Adrenal gland (tissue), 12 donors: ENCODE measurements around the gene DBNL. TPM values are rescaled to one million over a fixed set of nuclear protein-coding genes. Genes with fewer than 3 reads are reported as not detected.

Source experiments
- DNase-seq, 7 donors: peaks; one replicate each; pipeline ENCODE4 v3.0.0-alpha.2; 2019 to 2020
- H3K27ac ChIP-seq, 5 donors: fragments of 200-600 bp; sonication (generic) in 4 of 5; 1 replicate in 3 of 5; 2 replicates in 2 of 5; pipeline versions ENCODE4 v1.5.1 to v1.8.0; 2016 to 2020; ENCODE audit warnings: mild to moderate bottlenecking in 1 of 5
- H3K27me3 ChIP-seq: fragments of 200-600 bp; 2 replicates; pipeline ENCODE4 v1.8.0; 2021
- H3K36me3 ChIP-seq, 2 donors: fragments of 200-600 bp; replicated peaks in 1 of 2; 1 replicate in 1 of 2; 2 replicates in 1 of 2; pipeline versions ENCODE4 v1.5.1 to v1.8.0; 2018 to 2022
- H3K4me1 ChIP-seq, 2 donors: fragments of 200-600 bp; replicated peaks in 1 of 2; 1 replicate in 1 of 2; 2 replicates in 1 of 2; pipeline versions ENCODE4 v1.5.1 to v1.8.0; 2018 to 2021
- H3K4me3 ChIP-seq, 4 donors: fragments of 200-600 bp; sonication (generic) in 3 of 4; one replicate each; pipeline ENCODE4 v1.5.1; 2016 to 2018
- H3K9me3 ChIP-seq, 3 donors: fragments of 200-600 bp; sonication (generic) in 1 of 3; replicated peaks in 1 of 3; 1 replicate in 2 of 3; 2 replicates in 1 of 3; pipeline versions ENCODE4 v1.5.1 to v1.8.0; 2016 to 2021
- POLR2A ChIP-seq, 2 donors: fragments of 450-650 bp; IDR thresholded peaks; one replicate each; pipeline ENCODE4 v1.6.1; 2017; ENCODE audit warnings: antibody characterized with exemption in 2 of 2, mild to moderate bottlenecking in 2 of 2, moderate library complexity in 1 of 2
- WGBS, 4 donors: extraction: QIAGEN DNeasy Blood & Tissue Kit in 2 of 4; methylation state at CpG; one replicate each; pipeline versions ENCODE4 v1.1.5 to v1.1.7; 2013 to 2017; 5-methylcytosine and 5-hydroxymethylcytosine counted together
- intact Hi-C, 2 donors: fragments of 100-400 bp; cut with DNase I; formaldehyde crosslinking; loops; one replicate each; pipeline versions ENCODE4 v1.14.1 to v1.15.0; 2022 to 2023
- polyA plus RNA-seq, 3 donors: library from polyadenylated mRNA; stranded (reverse); fragments of 200-250 nt in 2 of 3; fragments of 350-450 nt in 1 of 3; fragmentation: Illumina TruSeq in 1 of 3; extraction: RNeasy Lipid Tissue Mini Kit (QIAGEN cat#74804) in 1 of 3; gene quantifications; one replicate each; pipeline ENCODE4 v1.2.3, GENCODE V29; 2013 to 2014
- total RNA-seq, 9 donors: library from RNA; depleted of rRNA in 4 of 9; stranded (reverse); fragments of >200 nt in 4 of 9; fragments of 120-200 nt in 1 of 9; fragmentation: NEBNext Ultra II Directional in 1 of 9; extraction: Animal tissue kit (Norgen Biotek cat#: 25700) in 1 of 9; gene quantifications; one replicate each; pipeline versions ENCODE4 v1.1.0 to v1.2.4, GENCODE V29; 2013 to 2023
- TF ChIP-seq, protein P1 (sequence below), 6 experiments: fragments of 450-650 bp in 4 of 6; fragments of 200-600 bp in 2 of 6; sonication (generic) in 1 of 6; IDR thresholded peaks; 1 replicate in 5 of 6; 2 replicates in 1 of 6; pipeline versions ENCODE4 v1.5.1 to v1.8.0; 2016 to 2021; ENCODE audit warnings: antibody characterized with exemption in 6 of 6, mild to moderate bottlenecking in 2 of 6, moderate library complexity in 1 of 6
- donor health status: healthy with polysubstance abuse.
- donor health status: Bipolar disorder and iron deficiency.
- donor health status: DM: yes; HTN: yes; CAD: no.
- donor health status: DM: no; HTN: no; CAD: no.
- donor health status: DM: no; HTN: no; CAD: no.
- donor health status: DM: yes; HTN: yes; CAD: no.

Gene DBNL
- total and polyA plus RNA-seq, 12 donors = 46.2 to 145 (median 77.7) TPM

DNA sequence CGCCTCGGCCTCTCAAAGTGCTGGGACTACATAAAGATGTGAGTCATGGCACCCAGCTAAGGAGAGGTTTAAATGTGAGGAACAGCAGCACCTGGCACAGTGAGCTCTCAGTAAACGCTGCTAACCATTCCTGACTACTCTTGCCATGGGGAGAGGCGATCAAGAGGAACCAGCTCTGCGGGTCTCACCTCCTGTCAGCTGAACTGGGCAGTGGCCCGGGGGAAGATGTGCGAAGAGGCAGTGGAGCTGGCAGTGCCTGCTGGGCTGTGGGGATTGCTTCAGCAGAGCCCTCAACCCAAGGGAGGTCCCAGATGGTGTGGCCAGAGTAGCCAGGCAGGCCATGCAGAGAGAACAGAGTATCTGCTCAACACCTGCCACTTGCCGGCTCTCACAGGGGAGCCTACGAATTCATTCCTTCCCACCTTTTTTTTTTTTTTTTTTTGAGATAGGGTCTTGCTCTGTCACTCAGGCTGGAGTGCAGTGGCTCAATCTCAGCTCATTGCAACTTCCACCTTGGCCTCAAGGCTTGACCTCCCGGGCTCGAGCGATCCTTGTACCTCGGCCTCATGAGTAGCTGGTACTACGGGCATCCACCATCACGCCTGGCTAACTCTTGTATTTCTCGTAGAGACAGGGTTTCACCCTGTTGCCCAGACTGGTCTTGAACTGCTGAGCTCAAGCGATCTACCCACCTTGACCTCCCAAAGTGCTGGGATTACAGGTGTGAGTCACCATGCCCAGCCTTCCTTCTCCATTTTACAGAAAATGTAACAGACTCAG, 31.0 kb downstream of the DBNL start:
- TF ChIP-seq, protein P1, sequence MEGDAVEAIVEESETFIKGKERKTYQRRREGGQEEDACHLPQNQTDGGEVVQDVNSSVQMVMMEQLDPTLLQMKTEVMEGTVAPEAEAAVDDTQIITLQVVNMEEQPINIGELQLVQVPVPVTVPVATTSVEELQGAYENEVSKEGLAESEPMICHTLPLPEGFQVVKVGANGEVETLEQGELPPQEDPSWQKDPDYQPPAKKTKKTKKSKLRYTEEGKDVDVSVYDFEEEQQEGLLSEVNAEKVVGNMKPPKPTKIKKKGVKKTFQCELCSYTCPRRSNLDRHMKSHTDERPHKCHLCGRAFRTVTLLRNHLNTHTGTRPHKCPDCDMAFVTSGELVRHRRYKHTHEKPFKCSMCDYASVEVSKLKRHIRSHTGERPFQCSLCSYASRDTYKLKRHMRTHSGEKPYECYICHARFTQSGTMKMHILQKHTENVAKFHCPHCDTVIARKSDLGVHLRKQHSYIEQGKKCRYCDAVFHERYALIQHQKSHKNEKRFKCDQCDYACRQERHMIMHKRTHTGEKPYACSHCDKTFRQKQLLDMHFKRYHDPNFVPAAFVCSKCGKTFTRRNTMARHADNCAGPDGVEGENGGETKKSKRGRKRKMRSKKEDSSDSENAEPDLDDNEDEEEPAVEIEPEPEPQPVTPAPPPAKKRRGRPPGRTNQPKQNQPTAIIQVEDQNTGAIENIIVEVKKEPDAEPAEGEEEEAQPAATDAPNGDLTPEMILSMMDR (IDR thresholded peaks at IDR 0.05) = no peak
- TF ChIP-seq POLR2A (IDR thresholded peaks at IDR 0.05) = no peak
- intact Hi-C loops = loop anchor here in 1 of 2 donors (5.0 to 10.0 kb wide), 2 partner anchors 42 to 119 kb away; no protein-coding TSS in a partner anchor
- peak in 1 of 7 donors; percentile 9 for DNase-seq
- Histone ChIP-seq H3K27ac (no peak overlapping the region), H3K36me3 (peaks cover 0 to 77% of the 10 kb centered on the region in 2 donors), H3K4me1 (peaks cover 5 to 15% of the 10 kb centered on the region in 2 donors), H3K9me3 (no peaks in the 10 kb centered on the region), H3K27me3 (no peaks in the 10 kb centered on the region), H3K4me3 (no peak overlapping the region)
- 91 to 94% (median 92%) methylated on average over 16 to 17 of the region's 17 CpGs for WGBS, 4 donors

DNA sequence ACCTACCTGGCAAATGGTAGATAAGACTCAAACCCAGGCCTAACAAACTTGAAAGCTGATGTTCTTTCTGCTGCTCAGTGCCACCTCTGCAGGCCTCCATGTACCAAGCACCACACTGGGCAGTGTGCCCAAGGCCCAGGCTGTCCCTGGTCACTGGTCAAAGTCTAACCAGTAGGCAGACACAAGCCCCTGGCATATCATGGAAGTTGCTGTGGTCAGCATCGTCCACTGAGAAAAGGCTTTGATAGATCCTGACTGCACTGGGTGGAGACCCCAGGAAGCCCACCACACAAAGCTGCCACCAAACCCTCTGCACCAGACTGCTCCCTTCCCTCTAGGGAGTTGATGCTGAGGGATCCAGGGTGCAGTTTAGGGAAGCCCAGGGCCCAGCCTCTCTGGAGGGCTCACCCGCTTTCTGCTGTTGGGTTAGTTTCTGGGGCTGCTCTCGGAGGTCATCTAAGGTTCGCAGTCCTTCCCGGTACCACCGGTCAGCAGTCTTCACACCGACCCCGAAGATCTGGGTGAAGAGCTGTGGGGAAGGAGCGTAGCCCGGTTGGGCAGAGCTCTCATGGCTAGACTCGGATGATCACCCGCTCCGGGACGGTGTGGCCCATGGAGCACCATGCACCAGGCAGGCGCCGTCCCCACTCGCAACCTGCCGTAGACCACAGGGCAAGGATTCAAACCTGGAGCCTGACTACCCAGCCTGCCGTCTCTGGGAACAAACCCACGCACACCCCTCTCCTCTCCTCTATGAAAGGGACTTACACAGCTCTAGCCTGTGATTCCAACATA, 31.8 kb downstream of the DBNL start:
- Histone ChIP-seq H3K36me3 (peaks cover 0 to 79% of the 10 kb centered on the region in 2 donors), H3K27me3 (no peaks in the 10 kb centered on the region), H3K4me1 (peaks cover 10 to 22% of the 10 kb centered on the region in 2 donors), H3K9me3 (no peaks in the 10 kb centered on the region), H3K27ac (no peak overlapping the region), H3K4me3 (no peak overlapping the region)
- intact Hi-C loops = loop anchor here in 1 of 2 donors (5.0 to 10.0 kb wide), 2 partner anchors 41 to 119 kb away; no protein-coding TSS in a partner anchor
- TF ChIP-seq POLR2A (IDR thresholded peaks at IDR 0.05) = no peak
- TF ChIP-seq, protein P1 (IDR thresholded peaks at IDR 0.05) = no peak
- 93 to 99% (median 94%) methylated on average over 14 to 20 of the region's 20 CpGs; no CpG with 5 or more reads in 1 of the 4 donors for WGBS, 4 donors
- peak in 3 of 7 donors; percentile 43 to 57 (median 55) for DNase-seq

DNA sequence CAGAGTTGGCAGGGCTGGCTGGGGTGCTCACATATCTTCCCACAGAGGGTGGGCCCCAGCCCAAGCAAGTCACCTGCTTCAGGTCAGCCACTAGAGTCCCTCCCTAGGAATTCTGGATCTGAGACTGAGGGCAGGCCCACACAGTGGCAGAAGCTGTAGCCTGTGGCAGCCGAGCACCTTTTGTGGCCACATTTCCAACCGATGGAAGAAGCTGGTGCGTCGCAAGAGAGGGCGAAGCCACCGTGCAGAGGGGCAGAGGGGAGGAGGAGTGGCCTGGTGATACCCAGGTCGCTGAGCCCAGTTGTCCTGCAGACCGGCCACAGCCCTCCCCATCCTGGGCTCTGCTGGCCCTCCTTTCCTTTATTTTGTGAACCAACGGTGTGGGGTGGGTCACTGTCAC, 32.6 kb downstream of the DBNL start:
- H3K27ac ChIP-seq = no peak overlapping the region
- intact Hi-C loops = loop anchor here in 1 of 2 donors (5.0 to 10.0 kb wide), 2 partner anchors 40 to 118 kb away; no protein-coding TSS in a partner anchor

More for the DNA sequence above, 32.6 kb downstream of the DBNL start:
- Histone ChIP-seq H3K4me3 (no peak overlapping the region), H3K27me3 (no peaks in the 10 kb centered on the region), H3K4me1 (peaks cover 16 to 23% of the 10 kb centered on the region in 2 donors), H3K36me3 (peaks cover 0 to 79% of the 10 kb centered on the region in 2 donors), H3K9me3 (no peaks in the 10 kb centered on the region)
- 88 to 95% (median 94%) methylated on average over 8 to 9 of the region's 9 CpGs for WGBS, 4 donors
- TF ChIP-seq, protein P1 (IDR thresholded peaks at IDR 0.05) = no peak
- no peak for TF ChIP-seq POLR2A (IDR thresholded peaks at IDR 0.05)
- DNase-seq = peak in 1 of 7 donors; percentile 12
